Endodermal cell (in vitro differentiated cells): ENCODE measurements around the gene RBM47. TPM values are rescaled to one million over a fixed set of nuclear protein-coding genes. Genes with fewer than 3 reads are reported as not detected.
A peak's percentile ranks its signal among the peaks of the same experiment; 100 is the strongest.
"Not testable (repeated sequence)": the region's sequence is repeated elsewhere in the genome, so short reads cannot be mapped to it uniquely, and the experiment has no call there.

ENCODE experiments used
- DNase-seq: peaks from one replicate; pipeline ENCODE4 v3.0.0-alpha.2; 2017
- H3K27ac ChIP-seq: 2 replicates; pipeline ENCODE4 v1.5.1; 2013; ENCODE audit warnings: mild to moderate bottlenecking, low read depth, low read length, moderate library complexity
- H3K27me3 ChIP-seq: 2 replicates; pipeline ENCODE4 v1.6.1; 2013; ENCODE audit warnings: mild to moderate bottlenecking, low read length, moderate library complexity; ENCODE audit not compliant: insufficient read depth, control insufficient read depth, poor library complexity, severe bottlenecking
- H3K36me3 ChIP-seq: 2 replicates; pipeline ENCODE4 v1.7.0; 2013; ENCODE audit warnings: mild to moderate bottlenecking, low read length, moderate library complexity; ENCODE audit not compliant: control insufficient read depth, insufficient read depth
- H3K4me1 ChIP-seq: one replicate; pipeline ENCODE4 v1.7.0; 2013; ENCODE audit warnings: low read length; ENCODE audit not compliant: control insufficient read depth, insufficient read depth
- H3K4me3 ChIP-seq: 2 replicates; pipeline ENCODE4 v1.5.1; 2013; ENCODE audit warnings: mild to moderate bottlenecking, low read length, moderate library complexity
- H3K9ac ChIP-seq: 2 replicates; pipeline ENCODE4 v1.6.1; 2013; ENCODE audit warnings: mild to moderate bottlenecking, low read length, moderate library complexity; ENCODE audit not compliant: poor library complexity, severe bottlenecking; ENCODE audit errors: extremely low read depth
- H3K9me3 ChIP-seq: 2 replicates; pipeline ENCODE4 v1.6.1; 2013; ENCODE audit warnings: mild to moderate bottlenecking, low read length, moderate library complexity; ENCODE audit not compliant: control insufficient read depth
- H3K27ac Mint-ChIP-seq: 2 replicates; pipeline ENCODE4 v1.8.0; 2020; ENCODE audit warnings: mixed read lengths
- H3K27me3 Mint-ChIP-seq: 2 replicates; pipeline ENCODE4 v1.8.0; 2021; ENCODE audit warnings: mild to moderate bottlenecking, mixed read lengths; ENCODE audit not compliant: insufficient read depth
- H3K36me3 Mint-ChIP-seq: 2 replicates; pipeline ENCODE4 v1.8.0; 2020; ENCODE audit warnings: low read depth, mixed read lengths
- H3K4me1 Mint-ChIP-seq: 2 replicates; pipeline ENCODE4 v1.8.0; 2020; ENCODE audit warnings: mixed read lengths
- H3K4me3 Mint-ChIP-seq: 2 replicates; pipeline ENCODE4 v1.8.0; 2020; ENCODE audit warnings: mild to moderate bottlenecking, moderate library complexity, mixed read lengths
- H3K9me3 Mint-ChIP-seq: 2 replicates; pipeline ENCODE4 v1.8.0; 2020; ENCODE audit warnings: mild to moderate bottlenecking, mixed read lengths
- CTCF ChIP-seq: fragments of 200-600 bp; sonication (generic); conservative IDR thresholded peaks from 2 replicates; pipeline ENCODE4 v1.5.0; 2021; ENCODE audit warnings: antibody characterized with exemption, mild to moderate bottlenecking
- WGBS, 2 experiments: methylation state at CpG; one replicate each; pipeline versions ENCODE4 v1.1.5 to v1.1.7; 2013; ENCODE audit warnings: missing lambda C conversion rate in 2 of 2, mixed read lengths in 1 of 2; ENCODE audit not compliant: insufficient coverage in 1 of 2, insufficient read length in 1 of 2; 5-methylcytosine and 5-hydroxymethylcytosine counted together
- total RNA-seq, 2 donors: library from RNA; stranded (reverse); fragmentation: NEBNext Ultra II Directional in 1 of 2; extraction: Animal tissue kit (Norgen Biotek cat#: 25700) in 1 of 2; gene quantifications; 2 replicates in 1 of 2; 3 replicates in 1 of 2; pipeline ENCODE4 v1.2.1, GENCODE V29; 2021

RBM47 gene
- total RNA-seq, 2 donors from 2014 or later, result 71.7 to 90.6 TPM

DNA sequence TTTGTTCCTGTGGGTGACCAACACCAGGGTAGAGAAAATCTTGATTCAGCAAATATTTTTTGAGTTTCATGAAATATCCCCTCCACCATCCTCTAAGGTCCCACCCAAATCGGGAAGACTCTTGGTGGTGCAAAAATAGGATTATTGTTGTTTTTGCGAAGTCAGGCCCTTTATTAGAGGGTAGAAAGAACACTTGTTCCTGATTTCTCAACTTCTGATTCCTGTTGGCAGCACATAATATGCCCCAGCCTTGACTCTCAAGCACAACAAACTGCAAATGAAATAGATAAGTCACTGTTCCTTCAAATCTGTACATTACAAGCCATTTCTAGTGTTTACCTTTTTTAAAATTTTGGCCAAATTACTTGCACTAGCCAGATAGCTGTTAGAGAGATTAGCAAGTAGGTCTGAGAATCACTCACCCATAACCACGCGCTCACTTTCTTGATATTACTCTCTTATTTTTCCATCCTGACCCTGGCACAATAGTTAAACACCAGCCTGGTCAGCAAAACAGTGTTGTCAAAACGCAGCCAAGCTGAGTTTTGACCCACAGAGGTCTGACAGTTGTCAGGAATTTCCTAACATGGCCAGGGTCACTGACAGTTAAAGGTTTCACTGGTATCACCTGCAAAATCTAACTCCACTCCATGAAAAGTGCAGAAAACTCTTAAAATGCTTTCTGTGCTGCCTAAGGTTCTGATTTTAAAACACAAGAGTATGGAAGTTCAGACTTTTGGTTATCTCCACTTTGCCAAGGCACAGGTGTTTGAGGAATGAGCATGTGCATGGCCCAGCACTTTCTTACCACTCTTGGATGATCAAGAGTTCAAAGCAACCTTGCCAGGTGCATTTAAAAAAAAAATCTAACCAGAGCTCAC lies 69.8 kb downstream of the RBM47 start:
- Histone ChIP-seq H3K4me1 (no peaks in the 10 kb centered on the region), H3K36me3 (no peaks in the 10 kb centered on the region), H3K27me3 (no peaks in the 10 kb centered on the region), H3K9ac (no peak overlapping the region), H3K4me3 (no peak overlapping the region), H3K9me3 (no peaks in the 10 kb centered on the region), H3K27ac (no peak overlapping the region)
- H3K4me1 Mint-ChIP-seq, result peaks cover 28% of the 10 kb centered on the region
- 93 to 100% methylated on average over 3 to 4 of the region's 5 CpGs for WGBS, 2 experiments
- no peaks in the 10 kb centered on the region for H3K9me3 Mint-ChIP-seq
- H3K27me3 Mint-ChIP-seq, result no peaks in the 10 kb centered on the region
- TF ChIP-seq CTCF, result no peak
- H3K27ac Mint-ChIP-seq, result no peak overlapping the region
- H3K4me3 Mint-ChIP-seq, result no peak overlapping the region
- H3K36me3 Mint-ChIP-seq, result peaks cover 19% of the 10 kb centered on the region
- DNase-seq, result no peak

DNA sequence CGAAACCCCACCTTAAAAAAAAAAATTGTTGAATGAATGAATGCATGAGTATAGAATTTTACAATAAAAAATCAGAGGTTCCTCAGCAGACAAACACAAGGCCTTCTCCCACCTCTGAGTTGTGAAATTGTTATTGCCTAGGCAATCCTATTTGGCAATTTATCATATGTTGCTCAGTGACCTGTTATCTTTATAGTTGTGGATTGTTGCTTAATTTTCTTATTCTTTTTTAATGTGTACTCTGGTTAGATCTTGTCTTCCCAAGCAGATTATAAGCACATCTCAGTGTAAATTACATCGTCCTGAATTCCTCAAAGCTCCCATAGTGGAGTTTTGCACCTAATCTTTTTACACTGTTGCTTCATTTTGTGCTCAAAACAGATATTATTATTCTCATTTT lies 71.9 kb downstream of the RBM47 start:
- WGBS, 2 experiments, result 89 to 97% methylated on average over 1 of the region's 2 CpGs
- H3K4me1 Mint-ChIP-seq, result peaks cover 25% of the 10 kb centered on the region
- Histone ChIP-seq H3K9ac (no peak overlapping the region), H3K27me3 (no peaks in the 10 kb centered on the region), H3K4me1 (peaks cover 3% of the 10 kb centered on the region), H3K36me3 (no peaks in the 10 kb centered on the region), H3K27ac (no peak overlapping the region), H3K4me3 (no peak overlapping the region), H3K9me3 (no peaks in the 10 kb centered on the region)
- H3K27ac Mint-ChIP-seq, result peak overlapping the region; percentile 6
- no peak for TF ChIP-seq CTCF
- no peak overlapping the region for H3K4me3 Mint-ChIP-seq
- H3K27me3 Mint-ChIP-seq, result no peaks in the 10 kb centered on the region
- no peaks in the 10 kb centered on the region for H3K9me3 Mint-ChIP-seq
- DNase-seq, result no peak
- H3K36me3 Mint-ChIP-seq, result peaks cover 17% of the 10 kb centered on the region

DNA sequence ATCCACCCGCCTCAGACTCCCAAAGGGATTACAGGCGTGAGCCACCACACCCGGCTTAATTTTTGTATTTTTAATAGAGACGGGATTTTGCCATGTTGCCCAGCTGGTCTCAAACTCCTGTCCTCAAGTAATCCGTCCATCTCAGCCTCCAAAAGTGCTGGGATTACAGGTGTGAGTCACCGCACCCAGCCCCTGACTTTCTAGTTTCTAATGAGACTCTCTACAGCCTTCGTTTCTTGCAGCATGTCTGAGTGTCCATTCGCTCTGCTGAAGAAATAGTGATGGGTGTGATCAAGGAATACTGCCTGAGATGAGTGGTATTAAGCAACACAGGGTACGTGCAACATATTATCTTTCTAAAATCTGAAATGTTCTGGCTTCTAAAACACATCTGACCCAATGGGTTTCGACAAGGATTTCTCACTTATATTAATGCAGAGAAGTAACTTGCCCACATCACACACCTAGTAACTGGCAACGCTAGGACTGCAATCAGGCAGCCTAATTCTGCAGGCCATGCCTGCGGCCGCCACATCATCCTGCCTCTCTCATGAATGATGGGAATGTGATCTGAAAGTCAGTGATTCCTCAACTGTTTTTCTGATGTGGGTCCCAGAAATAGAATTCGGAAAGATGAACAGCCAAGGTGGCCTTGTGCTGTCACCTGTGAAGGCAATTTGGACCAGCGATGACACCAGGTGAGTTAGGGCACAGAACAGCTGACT lies 74.3 kb downstream of the RBM47 start:
- Histone ChIP-seq H3K27ac (no peak overlapping the region), H3K9me3 (no peaks in the 10 kb centered on the region), H3K4me1 (peaks cover 3% of the 10 kb centered on the region), H3K27me3 (no peaks in the 10 kb centered on the region), H3K36me3 (no peaks in the 10 kb centered on the region), H3K4me3 (no peak overlapping the region), H3K9ac (no peak overlapping the region)
- no peak for DNase-seq
- 93% methylated on average over 13 to 15 of the region's 15 CpGs for WGBS, 2 experiments
- Mint-ChIP-seq H3K27ac (no peak overlapping the region), H3K27me3 (no peaks in the 10 kb centered on the region), H3K4me3 (no peak overlapping the region), H3K9me3 (no peaks in the 10 kb centered on the region), H3K36me3 (peaks cover 16% of the 10 kb centered on the region), H3K4me1 (peaks cover 30% of the 10 kb centered on the region)
- TF ChIP-seq CTCF, result no peak

- 85 to 92% methylated on average over 8 to 12 of the region's 12 CpGs for WGBS, 2 experiments
- not testable (repeated sequence) for H3K4me3 Mint-ChIP-seq, H3K27ac ChIP-seq, H3K27me3 Mint-ChIP-seq, H3K36me3 ChIP-seq, H3K9ac ChIP-seq, H3K4me3 ChIP-seq, H3K4me1 ChIP-seq, DNase-seq, H3K27me3 ChIP-seq, H3K9me3 ChIP-seq, H3K9me3 Mint-ChIP-seq
- Mint-ChIP-seq H3K4me1 (peaks cover 23% of the 10 kb centered on the region), H3K36me3 (peaks cover 22% of the 10 kb centered on the region), H3K27ac (peak overlapping the region; percentile 70)
Observed at GRCh38 chr4:40554641-40555040, 75.0 kb downstream of the RBM47 start.
